ENCODE results near the gene TBCCD1. TPM values are rescaled to one million over a fixed set of nuclear protein-coding genes. Genes with fewer than 3 reads are reported as not detected.

TBCCD1 gene
- total RNA-seq, 1 experiment from 2014 or later, result 7.4 TPM

DNA sequence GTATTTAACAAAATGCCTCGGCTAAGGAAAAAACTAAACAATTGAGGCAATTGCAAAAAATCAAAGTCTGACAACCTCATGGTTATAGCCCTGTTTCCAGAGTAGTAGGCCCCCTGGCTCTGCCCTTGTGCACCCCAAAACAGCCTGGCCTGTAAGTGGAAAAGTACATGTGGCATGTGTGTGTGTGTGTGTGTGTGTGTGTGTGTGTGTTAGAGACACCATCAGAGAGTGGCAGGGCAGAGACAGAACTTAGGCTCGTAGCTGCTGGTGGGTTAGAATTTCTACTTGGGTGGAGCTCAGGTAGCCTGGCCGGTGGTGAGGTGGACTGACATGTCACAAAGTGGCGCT lies 31.6 kb upstream of the TBCCD1 start:
- H2BK5ac ChIP-seq (ENCODE audit: insufficient read length, low read length), result no peak overlapping the region
- H2BK15ac ChIP-seq (ENCODE audit: low read depth, low read length), result no peak overlapping the region
- no peak overlapping the region for H2BK20ac ChIP-seq (ENCODE audit: low read depth, low read length, poor library complexity, severe bottlenecking)
- no peak overlapping the region for H3K14ac ChIP-seq (ENCODE audit: insufficient read depth, low read length)
- H2AFZ ChIP-seq (ENCODE audit: low read length), result no peak overlapping the region
- Mint-ChIP-seq H3K27me3 (ENCODE audit: low read depth) (peaks cover 4% of the 10 kb centered on the region; the same call in 1 of the 2 replicates), H3K4me1 (peaks cover 6% of the 10 kb centered on the region in 2 experiments), H3K27ac (no peak overlapping the region), H3K36me3 (ENCODE audit: insufficient read depth in 1 of 3, low read depth in 3 of 3) (no peaks in the 10 kb centered on the region), H3K9me3 (peaks cover 0 to 3% of the 10 kb centered on the region in 2 experiments; a peak in 1 of 5 replicates), H3K4me3 (no peak overlapping the region)
- TF ChIP-seq, protein P1, sequence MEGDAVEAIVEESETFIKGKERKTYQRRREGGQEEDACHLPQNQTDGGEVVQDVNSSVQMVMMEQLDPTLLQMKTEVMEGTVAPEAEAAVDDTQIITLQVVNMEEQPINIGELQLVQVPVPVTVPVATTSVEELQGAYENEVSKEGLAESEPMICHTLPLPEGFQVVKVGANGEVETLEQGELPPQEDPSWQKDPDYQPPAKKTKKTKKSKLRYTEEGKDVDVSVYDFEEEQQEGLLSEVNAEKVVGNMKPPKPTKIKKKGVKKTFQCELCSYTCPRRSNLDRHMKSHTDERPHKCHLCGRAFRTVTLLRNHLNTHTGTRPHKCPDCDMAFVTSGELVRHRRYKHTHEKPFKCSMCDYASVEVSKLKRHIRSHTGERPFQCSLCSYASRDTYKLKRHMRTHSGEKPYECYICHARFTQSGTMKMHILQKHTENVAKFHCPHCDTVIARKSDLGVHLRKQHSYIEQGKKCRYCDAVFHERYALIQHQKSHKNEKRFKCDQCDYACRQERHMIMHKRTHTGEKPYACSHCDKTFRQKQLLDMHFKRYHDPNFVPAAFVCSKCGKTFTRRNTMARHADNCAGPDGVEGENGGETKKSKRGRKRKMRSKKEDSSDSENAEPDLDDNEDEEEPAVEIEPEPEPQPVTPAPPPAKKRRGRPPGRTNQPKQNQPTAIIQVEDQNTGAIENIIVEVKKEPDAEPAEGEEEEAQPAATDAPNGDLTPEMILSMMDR (conservative IDR thresholded peaks at IDR 0.05), result no peak
- H3K79me1 ChIP-seq (ENCODE audit: insufficient read depth, low read depth, low read length, poor library complexity, severe bottlenecking), result no peaks in the 10 kb centered on the region
- H3K4me1 ChIP-seq (ENCODE audit: insufficient read depth, low read length), result no peaks in the 10 kb centered on the region
- no peaks in the 10 kb centered on the region for H3K27me3 ChIP-seq (ENCODE audit: insufficient read depth, low read length)
- no peak overlapping the region for H3K4me2 ChIP-seq (ENCODE audit: insufficient read depth, insufficient read length, low read length)
- no peak overlapping the region for H2AK5ac ChIP-seq (ENCODE audit: insufficient read length, low read length)
- H4K8ac ChIP-seq (replicated peaks; ENCODE audit: insufficient read length, low read depth, low read length), result no peak overlapping the region
- H4K5ac ChIP-seq (ENCODE audit: insufficient read length, low read depth, low read length), result no peak overlapping the region
- H3K79me2 ChIP-seq (ENCODE audit: insufficient read depth, low read length), result no peaks in the 10 kb centered on the region
- no peak overlapping the region for H3T11ph ChIP-seq (ENCODE audit: low read length)
- no peak overlapping the region for H3K4ac ChIP-seq (ENCODE audit: low read depth, low read length)
- no peak overlapping the region for H2BK12ac ChIP-seq (ENCODE audit: insufficient read length, low read depth, low read length)
- H4K20me1 ChIP-seq (ENCODE audit: control insufficient read depth, insufficient read depth, insufficient read length), result no peaks in the 10 kb centered on the region
- no peaks in the 10 kb centered on the region for H3K9me3 ChIP-seq (ENCODE audit: control insufficient read depth, low read depth, low read length)
- no peak overlapping the region for H3K56ac ChIP-seq (ENCODE audit: insufficient read length, low read depth, low read length)
- no peak overlapping the region for H2BK120ac ChIP-seq (ENCODE audit: low read depth, low read length, poor library complexity, severe bottlenecking)
- H4K91ac ChIP-seq (ENCODE audit: insufficient read length, low read depth, low read length), result no peak overlapping the region
- no peak for DNase-seq
- WGBS (ENCODE audit: extremely low coverage, insufficient read length, low lambda C conversion rate), result no CpG with 5 or more reads among the region's 4 CpGs
- no peaks in the 10 kb centered on the region for H3K23me2 ChIP-seq (ENCODE audit: insufficient read length, low read depth, low read length, poor library complexity, severe bottlenecking)
- no peak overlapping the region for H3K9ac ChIP-seq (ENCODE audit: extremely low read depth, insufficient read length, low read length)
- H3K23ac ChIP-seq (ENCODE audit: insufficient read length, low read depth, low read length), result no peak overlapping the region
- H3K18ac ChIP-seq (ENCODE audit: insufficient read length, low read depth, low read length), result no peak overlapping the region
- no peak overlapping the region for H3K27ac ChIP-seq (ENCODE audit: insufficient read length, low read depth, low read length)

Measured in H9 (cell line).